ENCODE measurements around the gene ZNF574. TPM values are rescaled to one million over a fixed set of nuclear protein-coding genes. Genes with fewer than 3 reads are reported as not detected.

The ZNF574 gene
- polyA plus RNA-seq, 1 of the 3 experiments (the other 2 are of a cell fraction), result 8.5 TPM

DNA sequence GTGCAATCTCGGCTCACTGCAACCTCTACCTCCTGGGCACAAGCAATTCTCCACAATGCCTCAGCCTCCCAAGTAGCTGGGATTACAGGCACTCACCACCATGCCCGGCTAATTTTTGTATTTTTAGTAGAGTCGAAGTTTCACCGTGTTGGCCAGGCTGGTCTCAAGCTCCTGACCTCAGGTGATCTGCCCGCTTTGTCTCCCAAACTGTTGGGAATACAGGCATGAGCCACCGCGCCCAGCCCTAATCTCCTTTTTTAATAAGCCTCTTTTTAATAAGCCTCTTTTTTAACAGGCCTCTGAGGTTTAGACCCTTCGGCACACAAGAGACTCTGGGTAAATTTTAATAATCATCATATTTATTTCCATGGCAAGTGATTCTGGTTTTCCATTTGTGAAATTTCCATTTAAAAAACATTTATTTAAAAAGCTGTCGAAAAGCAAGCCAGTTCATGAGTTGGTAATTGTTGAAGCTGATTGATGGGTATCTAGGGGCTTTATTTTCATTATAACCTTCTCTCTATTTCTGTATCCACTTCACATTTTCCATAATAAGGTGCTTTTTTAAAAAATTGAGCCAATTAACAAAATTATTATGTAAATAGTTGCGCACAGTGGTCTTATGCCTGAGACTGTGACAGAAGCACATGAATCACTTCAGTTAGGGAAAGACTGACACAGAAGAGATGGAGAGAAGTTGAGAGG is 44.5 kb downstream of the ZNF574 start (continued):
- TF ChIP-seq, protein P1, sequence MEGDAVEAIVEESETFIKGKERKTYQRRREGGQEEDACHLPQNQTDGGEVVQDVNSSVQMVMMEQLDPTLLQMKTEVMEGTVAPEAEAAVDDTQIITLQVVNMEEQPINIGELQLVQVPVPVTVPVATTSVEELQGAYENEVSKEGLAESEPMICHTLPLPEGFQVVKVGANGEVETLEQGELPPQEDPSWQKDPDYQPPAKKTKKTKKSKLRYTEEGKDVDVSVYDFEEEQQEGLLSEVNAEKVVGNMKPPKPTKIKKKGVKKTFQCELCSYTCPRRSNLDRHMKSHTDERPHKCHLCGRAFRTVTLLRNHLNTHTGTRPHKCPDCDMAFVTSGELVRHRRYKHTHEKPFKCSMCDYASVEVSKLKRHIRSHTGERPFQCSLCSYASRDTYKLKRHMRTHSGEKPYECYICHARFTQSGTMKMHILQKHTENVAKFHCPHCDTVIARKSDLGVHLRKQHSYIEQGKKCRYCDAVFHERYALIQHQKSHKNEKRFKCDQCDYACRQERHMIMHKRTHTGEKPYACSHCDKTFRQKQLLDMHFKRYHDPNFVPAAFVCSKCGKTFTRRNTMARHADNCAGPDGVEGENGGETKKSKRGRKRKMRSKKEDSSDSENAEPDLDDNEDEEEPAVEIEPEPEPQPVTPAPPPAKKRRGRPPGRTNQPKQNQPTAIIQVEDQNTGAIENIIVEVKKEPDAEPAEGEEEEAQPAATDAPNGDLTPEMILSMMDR (IDR thresholded peaks at IDR 0.05), result no peak
- TF ChIP-seq, protein P2, sequence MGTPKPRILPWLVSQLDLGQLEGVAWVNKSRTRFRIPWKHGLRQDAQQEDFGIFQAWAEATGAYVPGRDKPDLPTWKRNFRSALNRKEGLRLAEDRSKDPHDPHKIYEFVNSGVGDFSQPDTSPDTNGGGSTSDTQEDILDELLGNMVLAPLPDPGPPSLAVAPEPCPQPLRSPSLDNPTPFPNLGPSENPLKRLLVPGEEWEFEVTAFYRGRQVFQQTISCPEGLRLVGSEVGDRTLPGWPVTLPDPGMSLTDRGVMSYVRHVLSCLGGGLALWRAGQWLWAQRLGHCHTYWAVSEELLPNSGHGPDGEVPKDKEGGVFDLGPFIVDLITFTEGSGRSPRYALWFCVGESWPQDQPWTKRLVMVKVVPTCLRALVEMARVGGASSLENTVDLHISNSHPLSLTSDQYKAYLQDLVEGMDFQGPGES (IDR thresholded peaks at IDR 0.05; ENCODE audit: low read depth, low read length), result no peak
- TF ChIP-seq GATA2 (CRISPR knock-in tag; IDR thresholded peaks at IDR 0.05) (no peak), EP300 (IDR thresholded peaks at IDR 0.05; ENCODE audit: borderline replicate concordance in 1 of 2, low read depth in 1 of 2, low read length in 1 of 2) (no peak), JUND (IDR thresholded peaks at IDR 0.05) (no peak), FOSL2 (IDR thresholded peaks at IDR 0.05; ENCODE audit: borderline replicate concordance, low read depth) (no peak), RCOR1 (IDR thresholded peaks at IDR 0.05; ENCODE audit: low read length) (no peak)
- TF ChIP-seq, protein P3, sequence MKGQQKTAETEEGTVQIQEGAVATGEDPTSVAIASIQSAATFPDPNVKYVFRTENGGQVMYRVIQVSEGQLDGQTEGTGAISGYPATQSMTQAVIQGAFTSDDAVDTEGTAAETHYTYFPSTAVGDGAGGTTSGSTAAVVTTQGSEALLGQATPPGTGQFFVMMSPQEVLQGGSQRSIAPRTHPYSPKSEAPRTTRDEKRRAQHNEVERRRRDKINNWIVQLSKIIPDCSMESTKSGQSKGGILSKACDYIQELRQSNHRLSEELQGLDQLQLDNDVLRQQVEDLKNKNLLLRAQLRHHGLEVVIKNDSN (IDR thresholded peaks at IDR 0.05; ENCODE audit: borderline replicate concordance, low read depth), result no peak
- TF ChIP-seq, protein P4, sequence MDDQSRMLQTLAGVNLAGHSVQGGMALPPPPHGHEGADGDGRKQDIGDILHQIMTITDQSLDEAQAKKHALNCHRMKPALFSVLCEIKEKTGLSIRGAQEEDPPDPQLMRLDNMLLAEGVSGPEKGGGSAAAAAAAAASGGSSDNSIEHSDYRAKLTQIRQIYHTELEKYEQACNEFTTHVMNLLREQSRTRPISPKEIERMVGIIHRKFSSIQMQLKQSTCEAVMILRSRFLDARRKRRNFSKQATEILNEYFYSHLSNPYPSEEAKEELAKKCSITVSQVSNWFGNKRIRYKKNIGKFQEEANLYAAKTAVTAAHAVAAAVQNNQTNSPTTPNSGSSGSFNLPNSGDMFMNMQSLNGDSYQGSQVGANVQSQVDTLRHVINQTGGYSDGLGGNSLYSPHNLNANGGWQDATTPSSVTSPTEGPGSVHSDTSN (IDR thresholded peaks at IDR 0.05), result no peak
- TF ChIP-seq, protein P5, sequence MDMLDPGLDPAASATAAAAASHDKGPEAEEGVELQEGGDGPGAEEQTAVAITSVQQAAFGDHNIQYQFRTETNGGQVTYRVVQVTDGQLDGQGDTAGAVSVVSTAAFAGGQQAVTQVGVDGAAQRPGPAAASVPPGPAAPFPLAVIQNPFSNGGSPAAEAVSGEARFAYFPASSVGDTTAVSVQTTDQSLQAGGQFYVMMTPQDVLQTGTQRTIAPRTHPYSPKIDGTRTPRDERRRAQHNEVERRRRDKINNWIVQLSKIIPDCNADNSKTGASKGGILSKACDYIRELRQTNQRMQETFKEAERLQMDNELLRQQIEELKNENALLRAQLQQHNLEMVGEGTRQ (IDR thresholded peaks at IDR 0.05; ENCODE audit: borderline replicate concordance, low read depth, low read length), result no peak

DNA sequence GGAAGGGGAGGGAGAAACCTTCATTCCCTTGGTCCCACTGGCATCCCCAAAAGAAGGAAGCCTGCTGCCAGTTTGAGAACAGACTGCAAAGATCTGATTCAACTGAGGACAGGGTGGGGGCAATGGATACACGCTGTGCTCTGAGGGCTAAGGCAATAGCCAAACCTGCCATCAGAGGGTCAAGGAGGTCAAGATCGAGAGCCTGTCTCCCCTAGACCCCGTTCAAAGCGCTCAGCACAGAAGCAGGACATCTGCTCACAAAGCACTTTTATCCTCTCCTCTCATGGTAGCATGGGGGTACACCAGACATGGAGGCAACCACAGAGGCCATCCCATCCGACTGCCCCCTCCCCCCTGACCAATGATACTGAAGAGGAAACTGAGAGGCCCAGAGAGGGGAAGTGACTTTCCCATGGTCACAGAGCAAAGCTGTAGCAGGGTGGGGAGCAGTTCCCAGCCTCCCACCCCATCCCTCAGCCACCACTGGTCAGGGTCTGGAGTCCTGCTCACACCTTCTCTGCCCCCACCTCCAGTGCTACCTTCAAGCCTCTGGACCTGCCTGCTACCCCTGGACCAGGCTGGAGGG is 45.2 kb downstream of the ZNF574 start:
- DNase-seq, result no peak
- Histone ChIP-seq H3F3A (replicated peaks; ENCODE audit: insufficient read depth) (no peaks in the 10 kb centered on the region), H3K27ac (ENCODE audit: low read depth in 2 of 2, low read length in 1 of 2) (peak overlapping the region in 1 of 2 experiments; percentile 81; a peak in 2 of 4 replicates), H3K79me2 (ENCODE audit: insufficient read depth) (no peaks in the 10 kb centered on the region), H3K9me2 (no peaks in the 10 kb centered on the region), H3K9me3 (no peaks in the 10 kb centered on the region), H3K4me3 (ENCODE audit: low read depth in 2 of 2, low read length in 1 of 2) (no peak overlapping the region), H3K4me1 (ENCODE audit: control insufficient read depth in 1 of 2, insufficient read depth in 2 of 2, low read depth in 1 of 2, low read length in 1 of 2) (peaks cover 7 to 26% of the 10 kb centered on the region in 2 experiments; a peak in 3 of 4 replicates), H2AFZ (ENCODE audit: low read depth) (peak overlapping the region; percentile 35), H3K36me3 (replicated peaks in 1 of 2; ENCODE audit: control insufficient read depth in 1 of 2, insufficient read depth in 2 of 2, low read length in 1 of 2) (no peaks in the 10 kb centered on the region), H3K9ac (peak overlapping the region; percentile 62), H3K4me2 (peak overlapping the region; percentile 76), H4K20me1 (ENCODE audit: insufficient read depth) (no peaks in the 10 kb centered on the region), H3K27me3 (ENCODE audit: insufficient read depth) (no peaks in the 10 kb centered on the region)
- WGBS (ENCODE audit: low lambda C conversion rate), result 72% methylated on average over 5 of the region's 5 CpGs
- CTCF ChIA-PET, result interaction anchor here (1.0 to 4.9 kb wide), 5 partner anchors 11 to 63 kb away, joined by 3 to 45 read pairs (median 5); partner anchors contain the start of gene POU2F2
- TF ChIP-seq FOXM1 (IDR thresholded peaks at IDR 0.05; ENCODE audit: low read depth), result no peak
- TF ChIP-seq, protein P2 (IDR thresholded peaks at IDR 0.05; ENCODE audit: low read depth, low read length), result no peak
- TF ChIP-seq FOXJ3 (CRISPR knock-in tag; IDR thresholded peaks at IDR 0.05), result no peak
- POLR2A ChIA-PET, result no interaction called here
